GM23338 (cell line): ENCODE data around the gene C12orf43. TPM values are rescaled to one million over a fixed set of nuclear protein-coding genes. Genes with fewer than 3 reads are reported as not detected.

Experiments used
- ATAC-seq: fragments of 200-7000 bp; cut with Tn5 transposase; 3 replicates; pipeline ENCODE4 v1.9.1; 2020
- DNase-seq: peaks from one replicate; pipeline ENCODE4 v3.0.0-alpha.2; 2015; ENCODE audit warnings: low spot score
- H2AFZ ChIP-seq: fragments of 200-600 bp; sonication (generic); 2 replicates; pipeline ENCODE4 v1.8.0; 2016; ENCODE audit warnings: antibody characterized with exemption, mild to moderate bottlenecking, moderate library complexity
- H3F3A ChIP-seq: fragments of 200-600 bp; sonication (generic); replicated peaks from 2 replicates; pipeline ENCODE4 v1.8.0; 2017; ENCODE audit warnings: antibody characterized with exemption, mixed run types, low read depth
- H3K27ac ChIP-seq: fragments of 200-600 bp; sonication (generic); 2 replicates; pipeline ENCODE4 v1.6.1; 2016; ENCODE audit warnings: low read depth
- H3K27me3 ChIP-seq: fragments of 200-600 bp; sonication (generic); 2 replicates; pipeline ENCODE4 v1.8.0; 2016; ENCODE audit warnings: mild to moderate bottlenecking, mixed run types, moderate library complexity; ENCODE audit not compliant: insufficient read depth
- H3K36me3 ChIP-seq: fragments of 200-600 bp; sonication (generic); 2 replicates; pipeline ENCODE4 v1.8.0; 2016; ENCODE audit warnings: mild to moderate bottlenecking; ENCODE audit not compliant: insufficient read depth
- H3K4me1 ChIP-seq: fragments of 200-600 bp; sonication (generic); 2 replicates; pipeline ENCODE4 v1.8.0; 2016; ENCODE audit warnings: mild to moderate bottlenecking, moderate library complexity; ENCODE audit not compliant: insufficient read depth
- H3K4me2 ChIP-seq: fragments of 200-600 bp; sonication (generic); 2 replicates; pipeline ENCODE4 v1.7.1; 2017; ENCODE audit warnings: mixed run types
- H3K4me3 ChIP-seq: fragments of 200-600 bp; sonication (generic); 2 replicates; pipeline ENCODE4 v1.6.1; 2016; ENCODE audit warnings: mixed run types
- H3K79me2 ChIP-seq: fragments of 200-600 bp; sonication (generic); replicated peaks from 2 replicates; pipeline ENCODE4 v1.8.0; 2017; ENCODE audit warnings: mild to moderate bottlenecking; ENCODE audit not compliant: insufficient read depth
- H3K9me2 ChIP-seq: fragments of 200-600 bp; sonication (generic); 2 replicates; pipeline ENCODE4 v1.8.0; 2017; ENCODE audit not compliant: insufficient read depth
- H4K20me1 ChIP-seq: fragments of 200-600 bp; sonication (generic); replicated peaks from 2 replicates; pipeline ENCODE4 v1.8.0; 2017; ENCODE audit warnings: mild to moderate bottlenecking; ENCODE audit not compliant: insufficient read depth
- H3K27ac Mint-ChIP-seq: 2 replicates; pipeline ENCODE4 v1.8.0; 2020; ENCODE audit warnings: inconsistent platforms, mild to moderate bottlenecking, moderate library complexity, mixed read lengths
- H3K27me3 Mint-ChIP-seq: 3 replicates; pipeline ENCODE4 v1.8.0; 2022; ENCODE audit warnings: low read depth, mild to moderate bottlenecking, moderate library complexity, mixed read lengths, inconsistent platforms; ENCODE audit not compliant: insufficient read depth, poor library complexity
- H3K36me3 Mint-ChIP-seq: 3 replicates; pipeline ENCODE4 v1.8.0; 2021; ENCODE audit warnings: low read depth, mild to moderate bottlenecking, inconsistent platforms, moderate library complexity, mixed read lengths
- H3K4me1 Mint-ChIP-seq: 3 replicates; pipeline ENCODE4 v1.8.0; 2020; ENCODE audit warnings: mild to moderate bottlenecking, inconsistent platforms, mixed read lengths
- H3K4me3 Mint-ChIP-seq: 3 replicates; pipeline ENCODE4 v1.8.0; 2021; ENCODE audit warnings: moderate library complexity, mild to moderate bottlenecking, inconsistent platforms, mixed read lengths
- H3K9me3 Mint-ChIP-seq: 3 replicates; pipeline ENCODE4 v1.8.0; 2020; ENCODE audit warnings: moderate library complexity, mild to moderate bottlenecking, inconsistent platforms, mixed read lengths
- CTCF ChIP-seq, 2 experiments: fragments of 200-600 bp in 1 of 2; sonication (generic) in 1 of 2; conservative IDR thresholded peaks; 2 replicates each; pipeline versions ENCODE4 v1.5.1 to v1.6.1; 2016 to 2017; ENCODE audit warnings: antibody characterized with exemption in 2 of 2, low read depth in 2 of 2, mild to moderate bottlenecking in 2 of 2, moderate library complexity in 1 of 2
- EZH2 ChIP-seq: fragments of 200-600 bp; sonication (generic); IDR thresholded peaks from one replicate; pipeline ENCODE4 v1.8.0; 2017; ENCODE audit warnings: antibody characterized with exemption, mild to moderate bottlenecking, low read depth; ENCODE audit not compliant: unreplicated experiment
- POLR2AphosphoS5 ChIP-seq: IDR thresholded peaks from 2 replicates; pipeline ENCODE4 v1.6.1; 2016; ENCODE audit warnings: antibody characterized with exemption, low read depth
- REST ChIP-seq: IDR thresholded peaks from one replicate; pipeline ENCODE4 v1.6.1; 2018; ENCODE audit warnings: antibody characterized with exemption; ENCODE audit not compliant: unreplicated experiment
- STAT1 ChIP-seq: IDR thresholded peaks from one replicate; pipeline ENCODE4 v1.6.1; 2016; ENCODE audit warnings: antibody characterized with exemption; ENCODE audit not compliant: unreplicated experiment
- ZNF114 ChIP-seq: fragments of 250-450 bp; sonication (Bioruptor Pico); IDR thresholded peaks from 2 replicates; pipeline ENCODE4 v1.5.0; 2020; ENCODE audit warnings: mild to moderate bottlenecking, moderate library complexity
- ZNF462 ChIP-seq: fragments of 250-450 bp; sonication (Bioruptor Pico); IDR thresholded peaks from 2 replicates; pipeline ENCODE4 v1.5.0; 2020; ENCODE audit warnings: mild to moderate bottlenecking, moderate library complexity
- polyA plus RNA-seq: library from polyadenylated mRNA; unstranded; fragments of >200 nt; fragmentation: Nextera tagmentation; extraction: Ambion mirVana; gene quantifications from 2 replicates; pipeline ENCODE4 v1.2.1, GENCODE V29; 2016
- total RNA-seq: library from RNA; depleted of rRNA; stranded (reverse); fragments of >200 nt; shearing (Covaris generic); gene quantifications from 2 replicates; pipeline ENCODE4 v1.2.3, GENCODE V29; 2014
- TF ChIP-seq, protein P1 (sequence below): IDR thresholded peaks from 2 replicates; pipeline ENCODE4 v1.6.1; 2016; ENCODE audit warnings: antibody characterized with exemption

The C12orf43 gene
- total and polyA plus RNA-seq, 2 experiments from 2014 or later = 15.2 to 20.7 TPM

DNA sequence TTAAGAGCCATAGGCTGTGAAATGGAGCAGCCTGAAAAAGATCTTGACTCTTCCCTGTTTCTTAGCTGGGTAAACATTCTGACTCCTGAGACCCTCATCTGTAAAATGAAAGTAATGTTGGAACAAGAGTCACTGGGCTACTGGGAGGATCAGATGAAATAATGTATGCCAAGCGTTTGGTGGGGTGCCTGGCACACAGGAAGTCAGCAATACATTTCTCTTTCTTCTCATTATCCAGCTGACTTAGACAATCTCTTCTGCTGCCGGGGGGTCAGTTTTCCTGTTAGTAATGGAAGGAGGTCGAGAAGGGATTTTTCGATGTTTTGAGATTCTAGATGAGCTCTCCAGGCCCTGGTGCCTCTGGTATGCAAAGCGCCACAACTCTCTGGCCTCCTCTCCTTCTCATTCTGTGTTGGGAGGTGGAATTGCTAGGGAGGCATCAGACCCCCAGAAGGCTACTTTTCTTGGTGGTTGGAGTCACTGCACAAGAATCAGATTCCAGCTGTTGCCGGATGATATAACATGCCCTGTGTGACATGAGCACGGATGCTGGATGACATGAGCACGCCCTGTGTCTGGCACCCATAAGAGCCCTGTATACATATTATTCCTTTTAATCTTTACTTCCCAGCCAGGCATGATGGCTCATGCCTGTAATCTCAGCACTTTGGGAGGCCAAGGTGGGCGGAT lies 18.5 kb upstream of the C12orf43 start (continued):
- TF ChIP-seq ZNF462 (CRISPR knock-in tag) = no peak
- TF ChIP-seq CTCF (conservative IDR thresholded peaks at IDR 0.05; ENCODE audit: low read depth in 2 of 2) = no peak
- no peak for TF ChIP-seq STAT1

DNA sequence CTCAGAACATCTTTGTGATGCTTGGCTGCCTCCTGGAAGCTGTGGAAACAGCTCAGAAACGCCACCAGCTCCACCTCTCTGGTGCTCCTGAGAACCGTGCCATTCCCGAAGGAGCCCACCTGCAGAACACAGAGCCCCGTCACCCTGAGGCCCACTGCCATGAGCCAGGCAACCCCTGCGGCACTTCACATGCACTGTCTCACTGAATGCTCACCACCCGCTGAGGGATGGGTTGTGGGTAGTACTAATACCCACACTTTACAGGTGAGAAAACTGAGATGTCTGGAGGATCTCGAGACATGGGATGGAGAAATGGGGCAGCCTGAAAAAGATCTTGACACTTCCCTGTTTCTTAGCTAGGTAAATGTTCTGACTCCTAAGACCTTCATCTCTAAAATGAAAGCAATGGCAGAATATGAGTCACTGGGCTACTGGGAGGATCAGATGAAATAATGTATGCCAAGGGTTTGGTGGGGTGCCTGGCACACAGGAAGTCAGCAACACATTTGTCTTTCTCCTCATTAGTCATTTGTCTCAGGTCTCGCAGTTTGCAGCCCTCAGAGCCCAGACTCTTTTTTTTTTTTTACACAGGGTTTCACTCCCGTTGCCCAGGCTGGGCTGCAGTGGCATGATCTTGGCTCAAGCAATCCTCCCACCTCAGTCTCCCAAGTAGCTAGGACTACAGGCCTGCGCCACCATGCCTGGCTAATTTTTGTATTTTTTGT lies 17.5 kb upstream of the C12orf43 start:
- no peak for DNase-seq
- Mint-ChIP-seq H3K27me3 (peaks cover 2% of the 10 kb centered on the region), H3K4me1 (peaks cover 14% of the 10 kb centered on the region), H3K36me3 (no peaks in the 10 kb centered on the region), H3K9me3 (no peaks in the 10 kb centered on the region), H3K4me3 (no peak overlapping the region), H3K27ac (no peak overlapping the region)
- Histone ChIP-seq H3F3A (no peaks in the 10 kb centered on the region), H2AFZ (no peak overlapping the region; the same call in 1 of the 2 replicates), H3K9me2 (no peaks in the 10 kb centered on the region), H3K4me1 (peaks cover 4% of the 10 kb centered on the region), H3K4me2 (no peak overlapping the region), H4K20me1 (no peaks in the 10 kb centered on the region), H3K79me2 (no peaks in the 10 kb centered on the region), H3K36me3 (no peaks in the 10 kb centered on the region), H3K27ac (no peak overlapping the region), H3K4me3 (no peak overlapping the region), H3K27me3 (no peaks in the 10 kb centered on the region)
- TF ChIP-seq, protein P1, sequence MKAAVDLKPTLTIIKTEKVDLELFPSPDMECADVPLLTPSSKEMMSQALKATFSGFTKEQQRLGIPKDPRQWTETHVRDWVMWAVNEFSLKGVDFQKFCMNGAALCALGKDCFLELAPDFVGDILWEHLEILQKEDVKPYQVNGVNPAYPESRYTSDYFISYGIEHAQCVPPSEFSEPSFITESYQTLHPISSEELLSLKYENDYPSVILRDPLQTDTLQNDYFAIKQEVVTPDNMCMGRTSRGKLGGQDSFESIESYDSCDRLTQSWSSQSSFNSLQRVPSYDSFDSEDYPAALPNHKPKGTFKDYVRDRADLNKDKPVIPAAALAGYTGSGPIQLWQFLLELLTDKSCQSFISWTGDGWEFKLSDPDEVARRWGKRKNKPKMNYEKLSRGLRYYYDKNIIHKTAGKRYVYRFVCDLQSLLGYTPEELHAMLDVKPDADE = no peak
- TF ChIP-seq ZNF114 (CRISPR knock-in tag) = no peak
- TF ChIP-seq REST = no peak
- no peak for TF ChIP-seq POLR2AphosphoS5
- no peak for TF ChIP-seq EZH2
- ATAC-seq = no peak
